HG03571 (cell line): ENCODE results near the gene MCM9.

ENCODE experiments used
- ATAC-seq: cut with Tn5 transposase; IDR thresholded peaks from one replicate; pipeline ENCODE4 v1.9.1; 2021; ENCODE audit not compliant: unreplicated experiment

Gene MCM9

DNA sequence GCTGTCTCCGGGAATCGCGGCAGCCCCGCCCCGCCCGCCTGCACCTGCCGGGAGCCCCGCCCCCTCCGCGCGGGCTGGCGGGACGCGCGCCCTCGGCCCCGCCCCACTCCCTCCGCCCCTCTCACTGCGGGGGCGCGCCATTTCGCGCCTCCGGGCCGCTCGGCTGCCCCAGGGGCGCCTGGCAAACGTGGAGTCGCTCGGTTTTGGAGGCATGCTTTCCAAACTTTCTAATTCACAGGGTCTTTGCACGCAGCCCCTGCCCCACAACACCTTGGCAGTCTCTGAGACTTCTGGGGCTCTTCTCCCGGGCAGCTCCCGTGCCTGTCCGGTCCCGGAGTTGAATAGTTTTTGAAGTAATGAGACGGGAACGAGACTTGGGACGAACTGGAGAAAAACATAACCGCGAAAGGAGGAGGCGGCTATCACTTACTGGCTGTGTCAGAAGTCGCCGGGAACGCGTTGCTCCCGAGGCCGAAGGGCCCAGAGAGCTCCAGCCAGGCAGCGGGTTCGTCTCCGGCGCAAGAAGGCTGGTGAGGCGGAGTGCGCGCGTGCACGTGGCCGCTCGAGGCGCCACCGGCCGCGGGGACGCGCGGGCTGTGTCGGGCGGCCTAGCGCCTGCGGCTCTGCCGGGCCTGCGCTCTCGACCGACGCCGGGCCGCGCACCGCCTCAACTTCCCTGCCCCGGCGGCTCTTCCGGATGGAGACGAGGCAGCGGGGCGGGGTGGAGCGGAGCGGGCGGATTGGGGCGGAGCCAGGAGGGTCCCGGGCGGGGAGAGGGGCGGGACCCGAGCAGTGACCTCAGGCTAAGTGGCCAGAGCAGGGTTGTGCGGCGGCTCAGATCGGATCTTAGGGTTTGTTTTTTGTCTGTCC is at the start of gene MCM9:
TSS of gene MCM9 (minus strand) at position 699 of the 870 bp plus-strand sequence. CDS start 3,436 bp downstream, outside the sequence.
- ATAC-seq = peak; percentile 96

DNA sequence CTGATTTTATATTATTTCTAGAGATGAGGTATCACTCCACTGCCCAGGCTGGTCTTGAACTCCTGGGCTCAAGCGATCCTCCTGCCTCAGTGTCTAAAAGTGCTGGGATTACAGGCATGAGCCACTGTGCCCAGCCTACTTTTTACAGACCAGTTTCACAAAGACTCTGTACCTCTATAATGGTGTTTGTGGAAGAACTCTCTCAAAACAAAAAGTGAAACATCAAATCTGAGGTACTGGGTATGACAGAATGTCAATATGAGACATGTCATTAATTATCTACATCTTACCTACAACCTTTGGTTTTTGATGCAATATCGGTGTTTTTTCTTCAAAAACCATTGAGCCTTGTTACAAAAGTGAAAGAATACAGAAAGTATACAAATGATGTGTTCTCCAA is 49.4 kb upstream of the MCM9 start:
- no peak for ATAC-seq

GRCh38 chr6:118982575-118982911 is 47.6 kb upstream of the MCM9 start:
- no peak for ATAC-seq

DNA sequence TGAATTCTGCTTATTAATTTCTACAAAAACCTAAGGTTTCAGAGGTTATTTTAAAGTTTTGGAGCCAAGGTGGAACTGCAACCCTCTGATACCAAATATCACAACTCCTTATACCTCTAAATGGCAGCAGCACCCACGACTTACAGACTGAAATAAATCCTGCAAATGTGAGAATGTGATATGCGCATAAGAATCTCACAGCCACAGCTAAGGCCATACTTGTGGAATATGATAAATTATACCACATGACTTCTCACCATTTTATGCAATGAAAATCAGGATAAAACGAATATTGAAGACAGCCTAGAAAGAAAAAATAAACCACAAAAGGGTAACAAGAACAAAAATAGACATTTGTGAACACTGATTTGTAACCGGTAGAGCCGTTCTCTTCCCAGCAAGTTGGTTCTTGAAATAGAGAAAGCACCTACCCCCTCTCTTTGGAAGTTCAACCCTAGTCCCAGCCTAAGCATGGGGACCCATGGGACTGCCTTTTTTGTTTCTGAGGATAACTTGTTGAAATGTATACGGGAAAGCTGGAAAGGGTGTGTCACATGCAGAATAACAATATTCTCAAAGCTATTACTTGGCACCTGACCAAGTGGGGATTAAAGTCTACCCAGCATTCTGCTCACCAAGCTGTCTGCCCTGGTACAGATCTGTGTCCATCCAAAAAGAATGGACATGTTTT is 47.1 kb upstream of the MCM9 start:
- ATAC-seq = no peak

DNA sequence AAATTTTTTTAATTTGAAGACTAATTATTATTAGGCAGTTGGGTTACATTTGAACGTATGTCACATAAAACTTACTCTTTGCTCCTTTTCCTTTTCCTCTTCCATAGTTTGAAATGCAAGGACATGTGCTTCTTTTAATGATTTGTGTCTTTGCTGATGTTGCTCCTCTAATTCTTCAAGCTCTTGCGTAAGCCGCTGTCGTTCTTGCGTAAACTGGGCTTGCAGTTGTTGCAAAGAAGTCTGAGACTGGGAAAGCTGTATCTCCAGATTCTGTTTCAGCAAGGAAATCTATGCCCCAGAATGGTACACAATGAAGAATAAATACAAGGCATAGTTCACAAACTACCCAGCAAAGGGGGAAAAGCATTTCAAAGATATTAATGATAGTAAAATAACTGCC is 45.1 kb upstream of the MCM9 start:
- no peak for ATAC-seq

GRCh38 chr6:118974790-118975189 is 39.8 kb upstream of the MCM9 start:
- no peak for ATAC-seq

GRCh38 chr6:118971682-118972081 is 36.7 kb upstream of the MCM9 start:
- ATAC-seq = no peak

GRCh38 chr6:118970866-118971265 is 35.9 kb upstream of the MCM9 start:
- ATAC-seq = no peak

DNA sequence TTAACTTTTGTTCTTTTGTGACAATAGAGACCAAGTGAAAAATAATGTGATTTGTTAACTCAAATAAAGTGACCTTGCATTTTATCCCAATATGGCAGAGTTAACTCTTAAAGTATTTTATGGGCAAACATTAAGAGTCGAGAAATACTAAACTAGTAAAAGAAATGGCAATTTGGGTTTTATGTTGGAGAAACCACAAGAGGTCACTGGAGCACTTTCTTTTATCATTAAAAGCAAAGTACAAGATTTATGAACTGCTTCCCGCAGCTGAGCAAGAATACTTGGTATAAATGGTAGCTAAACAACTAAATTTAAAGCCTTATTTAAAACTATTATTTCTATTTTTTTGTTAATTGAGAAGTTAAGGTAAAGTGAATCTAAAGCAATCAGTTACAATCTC is 33.5 kb upstream of the MCM9 start:
- ATAC-seq = no peak

GRCh38 chr6:118967239-118967638 is 32.3 kb upstream of the MCM9 start:
- ATAC-seq = no peak

DNA sequence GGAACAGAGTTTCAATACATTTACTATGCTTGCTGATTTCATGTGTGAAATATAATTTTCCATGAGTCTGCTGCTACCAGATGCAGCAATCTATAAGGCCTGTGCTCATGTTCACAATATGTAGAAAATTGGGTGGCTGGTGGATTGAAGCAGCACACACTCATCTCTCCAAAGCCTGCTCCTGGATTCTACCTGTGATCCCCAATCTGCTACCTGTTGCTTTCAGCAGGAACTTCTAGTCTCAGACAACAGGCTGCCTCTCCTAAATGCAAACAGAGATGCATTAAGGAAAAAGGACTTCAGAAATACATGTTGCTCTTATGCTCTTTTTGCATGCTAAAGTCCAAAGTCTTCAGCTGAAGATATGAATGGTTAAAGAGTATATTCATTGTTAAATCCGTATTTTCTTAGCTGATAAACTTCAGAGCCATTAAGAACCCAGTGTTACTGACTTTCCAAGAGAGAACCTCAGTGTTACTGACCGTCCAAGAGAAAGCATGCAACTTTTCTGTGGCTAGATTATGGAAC is 30.9 kb upstream of the MCM9 start:
- no peak for ATAC-seq

- no peak for ATAC-seq
These were observed 30.4 kb upstream of the MCM9 start for GRCh38 chr6:118965371-118965770.

DNA sequence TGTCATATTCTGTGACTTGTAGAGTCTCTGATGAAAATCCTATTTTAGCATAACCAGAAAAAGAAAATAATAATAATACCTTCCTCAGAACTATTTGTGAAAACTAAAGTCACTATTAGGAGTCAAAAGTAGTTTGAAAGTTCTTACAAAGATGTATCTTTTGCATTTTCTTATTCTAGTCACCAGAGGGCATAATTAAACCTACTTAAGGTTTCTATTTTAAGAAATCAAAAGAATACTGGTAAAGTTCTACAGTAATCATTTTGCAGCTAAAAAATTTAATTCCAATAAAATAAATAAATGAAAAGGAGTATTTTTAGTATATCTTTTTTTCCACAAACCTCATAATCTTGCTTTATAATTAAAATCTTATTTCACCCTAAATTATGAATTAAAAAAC is 28.0 kb upstream of the MCM9 start:
- no peak for ATAC-seq

- ATAC-seq = no peak
These were observed 24.9 kb upstream of the MCM9 start for GRCh38 chr6:118959903-118960302.

- ATAC-seq = no peak
These were observed 18.4 kb upstream of the MCM9 start for GRCh38 chr6:118953391-118953790.

DNA sequence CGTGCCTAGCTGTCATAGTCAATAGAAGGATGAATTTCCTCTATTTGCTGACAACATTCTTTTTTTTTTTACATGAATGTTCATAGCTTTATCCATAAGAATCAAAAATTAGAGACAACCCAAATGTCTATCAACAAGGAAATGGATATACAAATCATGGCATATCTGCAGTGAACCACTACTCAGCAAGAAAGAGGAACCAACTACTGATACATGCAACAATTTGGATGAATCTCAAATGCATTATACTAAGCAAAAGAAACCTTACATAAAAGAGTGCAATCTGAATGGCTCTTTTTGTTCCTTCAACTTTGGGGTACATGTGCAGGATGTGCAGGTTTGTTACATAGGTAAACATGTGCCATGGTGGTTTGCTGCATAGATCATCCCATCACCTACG is 17.7 kb upstream of the MCM9 start:
- ATAC-seq = no peak

GRCh38 chr6:118945217-118945616 is 10.3 kb upstream of the MCM9 start:
- no peak for ATAC-seq

DNA sequence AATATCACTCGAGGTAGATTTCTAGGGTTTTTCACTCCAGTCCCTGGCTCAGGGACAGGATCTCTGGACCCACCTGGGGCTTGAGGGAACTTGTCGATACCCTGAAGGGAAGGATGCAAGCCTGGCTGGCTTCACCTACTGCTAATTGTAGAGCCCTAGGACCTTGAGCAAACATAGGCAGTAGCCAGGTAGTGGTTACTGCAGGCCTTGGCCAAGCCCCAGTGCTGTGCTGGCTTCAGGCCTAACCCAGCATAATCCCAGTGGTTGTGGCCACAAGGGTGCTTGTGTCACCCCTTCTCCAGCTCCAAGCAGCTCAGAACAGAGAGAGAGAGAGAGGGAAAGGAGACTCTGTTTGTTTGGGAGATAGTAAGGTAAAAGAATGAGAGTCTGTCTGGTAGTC is 5.8 kb upstream of the MCM9 start:
- ATAC-seq = no peak

- ATAC-seq = no peak
These were observed 4.7 kb upstream of the MCM9 start for GRCh38 chr6:118939683-118940082.

DNA sequence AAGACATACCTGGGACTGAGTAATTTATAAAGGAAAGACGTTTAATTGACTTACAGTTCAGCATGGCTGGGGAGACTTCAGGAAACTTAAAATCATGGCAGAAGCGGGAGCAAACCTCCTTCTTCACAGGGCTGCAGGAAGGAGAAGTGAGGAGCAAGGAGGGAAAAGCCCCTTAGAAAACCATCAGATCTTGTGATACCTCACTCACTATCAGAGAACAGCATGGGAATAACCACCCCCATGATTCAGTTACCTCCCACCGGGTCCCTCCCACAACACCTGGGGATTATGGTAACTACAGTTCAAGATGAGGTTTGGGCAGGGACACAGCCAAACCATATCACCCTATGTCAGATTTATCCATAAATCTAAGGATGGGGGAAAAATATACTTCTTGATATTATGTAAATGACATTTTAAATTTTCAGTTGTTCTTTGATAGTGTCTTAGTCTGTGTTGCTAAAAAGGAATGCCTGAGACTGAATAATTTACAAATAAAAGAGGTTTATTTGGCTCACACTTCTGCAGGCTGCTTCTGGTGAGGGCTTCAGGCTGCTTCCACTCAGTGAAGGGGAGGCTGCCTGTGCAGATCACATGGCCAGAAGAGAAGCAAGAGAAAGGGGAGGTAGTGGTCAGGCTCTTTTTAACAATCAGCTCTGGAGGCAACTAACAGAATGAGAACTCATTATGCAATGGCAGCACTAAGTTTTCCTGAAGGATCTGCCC is 1.2 kb upstream of the MCM9 start:
- no peak for ATAC-seq

DNA sequence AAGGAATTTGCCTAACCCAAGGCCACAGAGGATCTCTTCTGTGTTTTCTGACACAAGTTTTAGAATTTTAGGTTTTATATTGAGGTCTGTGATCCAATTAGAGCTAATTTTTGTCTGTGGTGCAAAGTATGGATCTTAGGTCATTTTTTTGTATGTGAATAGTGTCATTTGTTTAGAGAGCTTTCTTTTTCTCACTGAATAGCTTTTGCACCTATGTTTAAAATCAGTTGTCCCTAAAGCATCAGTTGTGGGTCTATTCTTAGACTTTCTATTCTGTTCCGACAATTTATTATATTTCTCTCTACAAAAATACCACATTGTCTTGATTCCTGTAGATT is 341 bp upstream of the MCM9 start:
- no peak for ATAC-seq
